SK-N-SH (cell line): ENCODE data around the gene NT5M. TPM values are rescaled to one million over a fixed set of nuclear protein-coding genes. Genes with fewer than 3 reads are reported as not detected.
A peak's percentile ranks its signal among the peaks of the same experiment; 100 is the strongest.

Experiments used
- CTCF ChIA-PET: fragments of 300-600, 350-600 bp; formaldehyde crosslinking; extraction: SDS; loops from one replicate; lab custom pipeline; 2021; lab: Yijun Ruan, JAX
- POLR2A ChIA-PET: fragments of 350-600 bp; sonication (Branson Sonifier 250); formaldehyde crosslinking; extraction: SDS; loops from one replicate; lab custom pipeline; 2020; ENCODE audit warnings: antibody characterized with exemption, inconsistent platforms; lab: Yijun Ruan, JAX
- DNase-seq: peaks from one replicate; pipeline ENCODE4 v3.0.0; 2012
- H2AFZ ChIP-seq: fragments of 200-600 bp; sonication (generic); 2 replicates; pipeline ENCODE4 v1.8.1; 2016; ENCODE audit warnings: antibody characterized with exemption, mild to moderate bottlenecking, low read depth
- H3F3A ChIP-seq: fragments of 200-600 bp; sonication (generic); replicated peaks from 2 replicates; pipeline ENCODE3; 2016; ENCODE audit warnings: antibody characterized with exemption, mild to moderate bottlenecking; ENCODE audit not compliant: insufficient read depth
- H3K27ac ChIP-seq, 2 experiments: fragments of 200-500 bp in 1 of 2; fragments of 200-600 bp in 1 of 2; sonication (Bioruptor generic) in 1 of 2; sonication (generic), shearing (Covaris generic) in 1 of 2; 2 replicates each; pipeline versions ENCODE4 v1.5.1 to v1.6.1; 2014 to 2016; ENCODE audit warnings: low read depth in 2 of 2, inconsistent platforms in 1 of 2, low read length in 1 of 2, mild to moderate bottlenecking in 1 of 2, mixed read lengths in 1 of 2
- H3K27me3 ChIP-seq: fragments of 200-600 bp; sonication (generic), shearing (Covaris generic); 2 replicates; pipeline ENCODE4 v1.6.1; 2016; ENCODE audit warnings: mixed run types; ENCODE audit not compliant: insufficient read depth
- H3K36me3 ChIP-seq, 2 experiments: fragments of 200-500 bp in 1 of 2; fragments of 200-600 bp in 1 of 2; sonication (Bioruptor generic) in 1 of 2; sonication (generic) in 1 of 2; replicated peaks in 1 of 2; 2 replicates each; pipeline versions ENCODE3 to v1.5.1; 2014 to 2016; ENCODE audit warnings: low read length in 1 of 2, mild to moderate bottlenecking in 1 of 2; ENCODE audit not compliant: insufficient read depth in 2 of 2, control insufficient read depth in 1 of 2
- H3K4me1 ChIP-seq, 2 experiments: fragments of 200-500 bp in 1 of 2; fragments of 200-600 bp in 1 of 2; sonication (Bioruptor generic) in 1 of 2; sonication (generic), shearing (Covaris generic) in 1 of 2; 2 replicates each; pipeline versions ENCODE4 v1.5.1 to v1.6.1; 2014 to 2016; ENCODE audit warnings: low read depth in 1 of 2, low read length in 1 of 2, mixed run types in 1 of 2; ENCODE audit not compliant: insufficient read depth in 2 of 2, control insufficient read depth in 1 of 2
- H3K4me2 ChIP-seq: fragments of 200-600 bp; sonication (generic), shearing (Covaris generic); 2 replicates; pipeline ENCODE4 v1.6.1; 2017; ENCODE audit warnings: mixed run types
- H3K4me3 ChIP-seq, 2 experiments: fragments of 200-500 bp in 1 of 2; fragments of 200-600 bp in 1 of 2; sonication (Bioruptor generic) in 1 of 2; sonication (generic), shearing (Covaris generic) in 1 of 2; 2 replicates each; pipeline versions ENCODE4 v1.5.1 to v1.8.1; 2014 to 2016; ENCODE audit warnings: low read depth in 2 of 2, inconsistent platforms in 1 of 2, low read length in 1 of 2, mild to moderate bottlenecking in 1 of 2, mixed read lengths in 1 of 2, moderate library complexity in 1 of 2
- H3K79me2 ChIP-seq: fragments of 200-600 bp; sonication (generic); 2 replicates; pipeline ENCODE4 v1.8.1; 2017; ENCODE audit warnings: mild to moderate bottlenecking; ENCODE audit not compliant: insufficient read depth
- H3K9ac ChIP-seq: fragments of 200-600 bp; sonication (generic); 2 replicates; pipeline ENCODE4 v1.6.1; 2017; ENCODE audit warnings: mixed run types
- H3K9me2 ChIP-seq: fragments of 200-600 bp; sonication (generic); 2 replicates; pipeline ENCODE4 v1.6.1; 2017; ENCODE audit warnings: mixed run types
- H3K9me3 ChIP-seq: fragments of 200-600 bp; sonication (generic); 2 replicates; pipeline ENCODE4 v1.6.1; 2017; ENCODE audit warnings: mixed run types, mild to moderate bottlenecking, moderate library complexity
- H4K20me1 ChIP-seq: fragments of 200-600 bp; sonication (generic); 2 replicates; pipeline ENCODE4 v1.6.1; 2017; ENCODE audit warnings: mild to moderate bottlenecking, mixed run types; ENCODE audit not compliant: insufficient read depth
- CHD2 ChIP-seq: fragments of 150-350 bp; IDR thresholded peaks from 2 replicates; pipeline ENCODE4 v1.6.1; 2018; ENCODE audit warnings: low read length; ENCODE audit not compliant: partially characterized antibody
- CTCF ChIP-seq: fragments of 200-600 bp; sonication (generic); IDR thresholded peaks from 2 replicates; pipeline ENCODE4 v1.6.1; 2017; ENCODE audit warnings: antibody characterized with exemption, mild to moderate bottlenecking, moderate library complexity
- ELF1 ChIP-seq: IDR thresholded peaks from 2 replicates; pipeline ENCODE4 v1.4.0; 2012
- EP300 ChIP-seq, 2 experiments: IDR thresholded peaks; 2 replicates each; pipeline versions ENCODE4 v1.4.0 to v1.6.1; 2012; ENCODE audit warnings: borderline replicate concordance in 1 of 2, low read depth in 1 of 2, low read length in 1 of 2
- EZH2phosphoT487 ChIP-seq: fragments of 200-600 bp; sonication (generic); IDR thresholded peaks from 2 replicates; pipeline ENCODE4 v1.6.1; 2017; ENCODE audit warnings: low read depth, mixed run types, mild to moderate bottlenecking, antibody characterized with exemption, moderate library complexity, borderline replicate concordance
- FOSL2 ChIP-seq: IDR thresholded peaks from 2 replicates; pipeline ENCODE4 v1.4.0; 2012; ENCODE audit warnings: low read depth, mild to moderate bottlenecking, moderate library complexity, borderline replicate concordance
- FOXJ3 ChIP-seq: sonication (generic); formaldehyde crosslinking; IDR thresholded peaks from 2 replicates; pipeline ENCODE4 v1.5.1; 2020; ENCODE audit warnings: mild to moderate bottlenecking, missing genetic modification reagents
- JUND ChIP-seq: IDR thresholded peaks from 2 replicates; pipeline ENCODE4 v1.4.0; 2012
- MEF2A ChIP-seq: IDR thresholded peaks from 2 replicates; pipeline ENCODE4 v1.4.0; 2012; ENCODE audit warnings: low read depth, borderline replicate concordance
- MXI1 ChIP-seq: IDR thresholded peaks from 2 replicates; pipeline ENCODE4 v1.6.1; 2012; ENCODE audit warnings: mild to moderate bottlenecking, low read depth, low read length, improper control_type of control experiment
- NFIC ChIP-seq: IDR thresholded peaks from 2 replicates; pipeline ENCODE4 v1.4.0; 2012; ENCODE audit warnings: borderline replicate concordance
- RAD21 ChIP-seq: IDR thresholded peaks from 2 replicates; pipeline ENCODE4 v1.6.1; 2012; ENCODE audit warnings: mild to moderate bottlenecking, low read length
- RXRA ChIP-seq: IDR thresholded peaks from 2 replicates; pipeline ENCODE4 v1.4.0; 2012; ENCODE audit warnings: low read depth, mild to moderate bottlenecking, borderline replicate concordance
- SIN3A ChIP-seq: IDR thresholded peaks from 2 replicates; pipeline ENCODE4 v1.6.1; 2012; ENCODE audit warnings: low read depth, mild to moderate bottlenecking, low read length, moderate library complexity, borderline replicate concordance
- TAF1 ChIP-seq: IDR thresholded peaks from 2 replicates; pipeline ENCODE4 v1.6.1; 2012; ENCODE audit warnings: low read depth, mild to moderate bottlenecking, low read length, moderate library complexity, borderline replicate concordance
- TEAD4 ChIP-seq: IDR thresholded peaks from 2 replicates; pipeline ENCODE4 v1.4.0; 2012; ENCODE audit warnings: mild to moderate bottlenecking, borderline replicate concordance; ENCODE audit not compliant: insufficient read depth
- USF1 ChIP-seq: IDR thresholded peaks from 2 replicates; pipeline ENCODE4 v1.4.0; 2012; ENCODE audit warnings: low read depth, borderline replicate concordance
- USF2 ChIP-seq: fragments of 150-350 bp; IDR thresholded peaks from 2 replicates; pipeline ENCODE4 v1.6.1; 2017; ENCODE audit warnings: antibody characterized with exemption, low read length, low read depth, borderline replicate concordance
- WGBS: methylation state at CpG from one replicate; pipeline ENCODE4 v1.1.6; 2017; ENCODE audit warnings: low lambda C conversion rate; 5-methylcytosine and 5-hydroxymethylcytosine counted together
- polyA plus RNA-seq, 3 experiments: library from polyadenylated mRNA; depleted of rRNA; stranded (reverse); fragments of >200 nt; gene quantifications; 2 replicates each; pipeline ENCODE4 v1.2.3, GENCODE V29; 2012

NT5M gene
- polyA plus RNA-seq, 1 of the 3 experiments (the other 2 are of a cell fraction), result 3.9 TPM

- H3K79me2 ChIP-seq, result no peaks in the 10 kb centered on the region
- no peaks in the 10 kb centered on the region for H3K9me3 ChIP-seq
- H3K9me2 ChIP-seq, result no peaks in the 10 kb centered on the region
- TF ChIP-seq MEF2A (no peak), RAD21 (no peak), CHD2 (no peak)
- TF ChIP-seq, all 33 proteins: peak for 0
- H3K4me2 ChIP-seq, result no peak overlapping the region
- H3K36me3 ChIP-seq, result no peaks in the 10 kb centered on the region
- 89% methylated on average over 3 of the region's 16 CpGs for WGBS
- no peak overlapping the region for H3K9ac ChIP-seq
- H3K4me3 ChIP-seq, result no peak overlapping the region
- ChIA-PET CTCF (interaction anchor here (0.6 to 7.7 kb wide), 5 partner anchors 145 to 320 kb away, joined by 3 to 155 read pairs (median 4); partner anchors contain the start of gene RASD1), POLR2A (no interaction called here)
- DNase-seq, result no peak
- peaks cover 5% of the 10 kb centered on the region for H3F3A ChIP-seq
- H3K27me3 ChIP-seq, result no peaks in the 10 kb centered on the region
- H3K27ac ChIP-seq, result peak overlapping the region in 1 of 2 experiments; percentile 75; a peak in 1 of 4 replicates
- no peak overlapping the region for H2AFZ ChIP-seq
- no peaks in the 10 kb centered on the region for H4K20me1 ChIP-seq
- peaks cover 0 to 28% of the 10 kb centered on the region in 2 experiments; a peak in 1 of 4 replicates for H3K4me1 ChIP-seq
Observed at GRCh38 chr17:17351356-17351891, 48.3 kb downstream of the NT5M start.

- no peak overlapping the region for H3K4me2 ChIP-seq
- CTCF ChIA-PET, result interaction anchor here (0.6 to 7.7 kb wide), 13 partner anchors 12 to 319 kb away, joined by 3 to 155 read pairs (median 12); partner anchors contain the start of gene RASD1
- H4K20me1 ChIP-seq, result no peaks in the 10 kb centered on the region
- peak; percentile 88 for DNase-seq
- no peaks in the 10 kb centered on the region for H3K79me2 ChIP-seq
- H2AFZ ChIP-seq, result peak overlapping the region; percentile 62; the same call in 1 of the 2 replicates
- TF ChIP-seq MXI1 (peak; percentile 28; the same call in 1 of the 2 replicates), USF2 (peak; percentile 52; the same call in 1 of the 2 replicates), RXRA (no peak), EP300 (IDR thresholded peaks at IDR 0.05; ENCODE audit: borderline replicate concordance in 1 of 2, low read depth in 1 of 2, low read length in 1 of 2) (peak in 1 of 2 experiments; percentile 21; a peak in 1 of 4 replicates), FOSL2 (0 out of 2 replicates have a peak, but pooled peaks have one; percentile 18), SIN3A (no peak), EZH2phosphoT487 (no peak), USF1 (peak; percentile 39; the same call in 1 of the 2 replicates), TAF1 (no peak), CTCF (no peak), RAD21 (no peak), FOXJ3 (CRISPR knock-in tag) (peak; percentile 58), NFIC (no peak), JUND (no peak), TEAD4 (no peak), ELF1 (no peak)
- no peak overlapping the region for H3K4me3 ChIP-seq
- H3K9me3 ChIP-seq, result no peaks in the 10 kb centered on the region
- H3K36me3 ChIP-seq, result no peaks in the 10 kb centered on the region
- H3F3A ChIP-seq, result peaks cover 5% of the 10 kb centered on the region
- H3K4me1 ChIP-seq, result peaks cover 0 to 28% of the 10 kb centered on the region in 2 experiments; a peak in 1 of 4 replicates
- no peaks in the 10 kb centered on the region for H3K9me2 ChIP-seq
- 74% methylated on average over 20 of the region's 35 CpGs for WGBS
- POLR2A ChIA-PET, result no interaction called here
- no peaks in the 10 kb centered on the region for H3K27me3 ChIP-seq
- peak overlapping the region in 1 of 2 experiments; percentile 75; a peak in 2 of 4 replicates for H3K27ac ChIP-seq
- no peak overlapping the region for H3K9ac ChIP-seq
Observed at GRCh38 chr17:17351901-17352781, 49.0 kb downstream of the NT5M start.
